Endothelial cell of umbilical vein (primary cell): ENCODE measurements around the gene DHTKD1.

ENCODE experiments used
- EZH2 ChIP-seq: IDR thresholded peaks from 2 replicates; pipeline ENCODE4 v1.6.1; 2012; ENCODE audit warnings: borderline replicate concordance, low read depth, mild to moderate bottlenecking, moderate library complexity, low read length, inconsistent platforms; ENCODE audit not compliant: severe bottlenecking
- GATA2 ChIP-seq: IDR thresholded peaks from 2 replicates; pipeline ENCODE4 v1.7.0; 2011; ENCODE audit warnings: low read depth, mild to moderate bottlenecking, moderate library complexity, mixed read lengths, low read length; ENCODE audit not compliant: insufficient read length, insufficient read depth
- JUN ChIP-seq: IDR thresholded peaks from 2 replicates; pipeline ENCODE4 v1.6.1; 2011; ENCODE audit warnings: borderline replicate concordance, low read depth; ENCODE audit not compliant: insufficient read length, insufficient read depth
- MYC ChIP-seq: IDR thresholded peaks from one replicate; pipeline ENCODE4 v1.6.1; 2011; ENCODE audit warnings: mild to moderate bottlenecking, low read depth, low read length
- POLR2A ChIP-seq: IDR thresholded peaks from 2 replicates; pipeline ENCODE4 v1.6.1; 2012; ENCODE audit warnings: low read depth, mild to moderate bottlenecking, control low read depth, low read length
- POLR2AphosphoS5 ChIP-seq: IDR thresholded peaks from 2 replicates; pipeline ENCODE4 v1.6.1; 2012; ENCODE audit warnings: low read depth, mild to moderate bottlenecking, control low read depth, low read length, moderate library complexity; ENCODE audit not compliant: insufficient read depth
- TF ChIP-seq, protein P1 (sequence below), 2 donors: IDR thresholded peaks; 1 replicate in 1 of 2; 2 replicates in 1 of 2; pipeline ENCODE4 v1.5.1; 2011; ENCODE audit warnings: low read length in 2 of 2, mild to moderate bottlenecking in 2 of 2, moderate library complexity in 2 of 2, control low read depth in 1 of 2, inconsistent platforms in 1 of 2, low read depth in 1 of 2; ENCODE audit not compliant: insufficient read depth in 1 of 2; ENCODE audit errors: extremely low read depth in 1 of 2

DNA sequence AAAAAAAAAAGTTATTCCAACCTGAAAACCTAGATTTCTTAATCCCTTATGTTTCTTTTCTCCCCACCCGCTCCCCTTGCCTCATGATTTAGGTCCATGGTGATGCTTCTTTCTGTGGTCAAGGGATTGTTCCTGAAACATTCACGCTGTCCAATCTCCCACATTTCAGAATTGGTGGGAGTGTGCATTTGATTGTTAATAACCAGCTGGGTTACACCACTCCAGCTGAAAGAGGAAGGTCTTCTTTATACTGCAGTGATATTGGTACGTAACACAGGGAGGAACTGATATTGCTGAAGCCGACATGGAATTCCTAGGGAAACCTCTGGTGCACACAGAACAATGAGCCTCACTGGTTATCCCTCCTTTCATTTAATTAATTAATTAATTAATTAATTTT lies 22.7 kb downstream of the DHTKD1 start:
- TF ChIP-seq, protein P1, sequence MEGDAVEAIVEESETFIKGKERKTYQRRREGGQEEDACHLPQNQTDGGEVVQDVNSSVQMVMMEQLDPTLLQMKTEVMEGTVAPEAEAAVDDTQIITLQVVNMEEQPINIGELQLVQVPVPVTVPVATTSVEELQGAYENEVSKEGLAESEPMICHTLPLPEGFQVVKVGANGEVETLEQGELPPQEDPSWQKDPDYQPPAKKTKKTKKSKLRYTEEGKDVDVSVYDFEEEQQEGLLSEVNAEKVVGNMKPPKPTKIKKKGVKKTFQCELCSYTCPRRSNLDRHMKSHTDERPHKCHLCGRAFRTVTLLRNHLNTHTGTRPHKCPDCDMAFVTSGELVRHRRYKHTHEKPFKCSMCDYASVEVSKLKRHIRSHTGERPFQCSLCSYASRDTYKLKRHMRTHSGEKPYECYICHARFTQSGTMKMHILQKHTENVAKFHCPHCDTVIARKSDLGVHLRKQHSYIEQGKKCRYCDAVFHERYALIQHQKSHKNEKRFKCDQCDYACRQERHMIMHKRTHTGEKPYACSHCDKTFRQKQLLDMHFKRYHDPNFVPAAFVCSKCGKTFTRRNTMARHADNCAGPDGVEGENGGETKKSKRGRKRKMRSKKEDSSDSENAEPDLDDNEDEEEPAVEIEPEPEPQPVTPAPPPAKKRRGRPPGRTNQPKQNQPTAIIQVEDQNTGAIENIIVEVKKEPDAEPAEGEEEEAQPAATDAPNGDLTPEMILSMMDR (IDR thresholded peaks at IDR 0.05; ENCODE audit: extremely low read depth in 1 of 2, insufficient read depth in 1 of 2, low read depth in 1 of 2, low read length in 2 of 2): no peak
- TF ChIP-seq POLR2A (no peak), EZH2 (no peak), MYC (no peak), POLR2AphosphoS5 (no peak), JUN (no peak), GATA2 (no peak)
